ENCODE data around the gene TMEM62.
"Not testable (repeated sequence)": the region's sequence is repeated elsewhere in the genome, so short reads cannot be mapped to it uniquely, and the experiment has no call there.

TMEM62 gene

DNA sequence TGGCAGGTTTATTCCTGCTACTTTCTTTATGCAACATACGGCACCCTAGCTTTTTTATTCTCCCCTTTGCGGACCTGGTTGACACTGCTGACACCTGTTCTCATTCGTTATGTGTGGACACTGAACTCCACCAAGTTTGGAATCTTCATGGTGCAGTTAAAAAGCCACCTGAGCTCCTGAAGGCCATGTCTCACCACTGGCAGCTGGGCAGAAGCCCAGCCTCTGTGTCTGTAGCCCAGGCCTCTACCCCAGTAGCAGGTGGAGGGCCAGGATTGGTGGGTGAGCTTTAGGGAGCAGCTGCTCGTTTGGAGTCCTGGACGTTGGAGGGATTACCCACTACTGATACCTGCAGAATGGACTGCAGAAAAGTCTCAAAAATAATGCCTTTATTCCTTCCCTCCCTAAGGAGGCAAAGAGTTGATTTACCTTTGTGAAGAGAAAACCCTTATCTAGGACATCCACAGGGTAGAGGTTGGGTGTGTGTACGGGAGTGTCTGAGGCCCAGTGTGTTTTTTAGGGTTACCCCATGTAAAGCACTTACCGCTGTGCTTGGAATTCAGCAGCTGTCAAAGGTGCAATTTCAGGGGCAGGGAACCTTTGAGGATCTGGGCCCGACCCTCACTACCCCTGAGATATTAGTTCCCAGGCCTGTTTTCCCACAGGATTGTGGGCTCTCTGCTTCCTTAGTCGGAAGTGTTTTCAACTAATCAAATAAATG, 51.2 kb downstream of the TMEM62 start:
- no peak for DNase-seq

DNA sequence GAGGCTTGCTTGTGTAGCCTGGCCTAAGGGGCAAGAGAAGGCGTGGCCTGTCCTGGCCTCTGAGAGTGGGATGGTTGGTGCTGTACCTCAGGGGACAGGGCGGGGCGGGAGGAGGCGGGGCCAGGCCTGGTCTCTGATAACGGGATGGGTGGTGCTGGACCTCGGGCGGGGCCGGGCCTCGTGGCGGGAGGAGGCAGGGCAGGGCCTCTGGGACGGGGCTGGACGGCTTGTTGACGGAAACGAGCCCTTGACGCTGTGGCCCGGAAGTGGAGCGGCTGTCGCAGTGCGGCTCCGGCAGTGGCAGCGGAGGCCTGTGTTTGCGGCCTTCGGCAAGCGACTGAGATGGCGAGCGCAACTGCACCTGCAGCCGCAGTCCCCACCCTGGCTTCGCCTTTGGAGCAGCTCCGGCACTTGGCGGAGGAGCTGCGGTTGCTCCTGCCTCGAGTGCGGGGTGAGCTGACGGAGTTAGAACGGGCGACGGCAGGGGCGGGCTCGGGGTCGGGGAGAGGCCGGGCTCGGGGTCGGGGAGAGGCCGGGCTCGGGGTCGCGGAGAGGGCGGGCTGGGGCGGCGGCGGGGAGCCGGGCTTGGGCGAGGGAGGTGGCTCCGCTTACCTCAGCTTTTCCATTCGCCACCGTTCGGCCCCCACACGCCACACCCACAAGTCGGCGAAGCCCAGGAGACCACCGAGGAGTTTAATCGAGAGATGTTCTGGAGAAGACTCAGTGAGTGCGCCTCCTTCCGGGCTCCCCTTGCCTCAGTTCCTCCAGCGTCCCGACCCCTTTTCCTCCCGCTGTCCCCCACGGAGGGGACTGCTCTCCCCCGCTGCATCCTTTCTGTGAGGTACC, 52.0 kb downstream of the TMEM62 start, which contains the start of gene CCNDBP1:
Gene CCNDBP1 (plus strand): TSS at position 247 of the 846 bp plus-strand sequence. CDS start 96 bp downstream, at position 343.
- DNase-seq: peak; percentile 88

DNA sequence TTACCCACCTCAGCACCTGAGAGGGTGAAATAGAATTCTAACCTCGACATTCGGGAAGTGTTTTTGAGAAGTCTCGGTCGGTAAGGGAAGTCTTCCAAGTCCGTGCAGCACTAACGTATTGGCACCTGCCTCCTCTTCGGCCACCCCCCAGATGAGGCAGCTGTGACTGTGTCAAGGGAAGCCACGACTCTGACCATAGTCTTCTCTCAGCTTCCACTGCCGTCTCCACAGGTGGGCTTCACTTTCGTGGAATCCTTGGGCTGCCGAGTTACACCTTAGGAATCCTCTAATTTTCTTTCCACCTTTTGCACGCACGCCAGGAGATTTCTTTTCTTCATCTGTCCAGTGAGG, 52.6 kb downstream of the TMEM62 start:
- no peak for DNase-seq

DNA sequence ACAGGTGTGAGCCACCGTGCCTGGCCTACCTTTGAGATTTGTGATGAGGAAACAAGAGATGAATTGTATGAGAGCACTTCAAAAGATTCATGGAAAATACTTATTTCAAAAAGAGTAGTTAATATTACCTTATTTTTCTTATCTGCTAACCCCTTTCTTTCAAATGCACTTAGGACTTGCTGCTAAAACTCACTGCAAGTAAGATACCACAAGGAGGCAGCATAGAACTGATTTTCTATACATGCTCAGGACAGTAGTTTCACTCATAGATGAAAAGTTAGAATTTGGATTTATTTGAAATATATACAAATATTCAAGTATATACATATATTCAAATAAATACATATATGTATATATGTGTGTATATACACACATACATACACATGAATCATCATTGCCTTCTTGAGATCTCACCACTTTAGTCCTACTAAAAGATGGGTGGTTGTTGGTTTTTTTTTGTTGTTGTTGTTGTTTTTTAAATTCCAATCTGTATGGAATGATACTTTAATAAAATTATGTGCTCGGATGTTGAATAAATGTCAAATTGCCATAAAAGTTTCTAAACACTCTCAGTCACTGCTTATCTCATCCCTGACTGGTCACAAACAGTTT, 54.3 kb downstream of the TMEM62 start:
- no peak for DNase-seq

DNA sequence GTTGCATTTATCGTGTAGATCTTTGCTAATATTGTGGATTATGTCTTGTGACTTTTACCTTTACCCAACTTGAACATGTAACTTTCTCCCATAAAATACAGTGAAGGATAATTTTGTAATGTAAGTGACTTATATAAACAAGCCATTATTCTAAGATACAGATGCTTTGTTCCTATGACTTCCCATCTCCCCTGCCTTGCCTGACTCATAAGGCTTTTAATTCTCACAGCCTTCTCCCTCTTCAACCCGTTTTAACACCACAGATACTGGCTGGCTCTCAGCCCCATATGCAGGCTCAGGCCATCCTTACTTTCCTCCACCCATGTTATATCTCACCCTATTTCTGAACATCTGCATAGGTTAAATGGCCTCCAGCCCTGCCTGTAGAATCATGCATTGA, 55.9 kb downstream of the TMEM62 start:
- no peak for DNase-seq

DNA sequence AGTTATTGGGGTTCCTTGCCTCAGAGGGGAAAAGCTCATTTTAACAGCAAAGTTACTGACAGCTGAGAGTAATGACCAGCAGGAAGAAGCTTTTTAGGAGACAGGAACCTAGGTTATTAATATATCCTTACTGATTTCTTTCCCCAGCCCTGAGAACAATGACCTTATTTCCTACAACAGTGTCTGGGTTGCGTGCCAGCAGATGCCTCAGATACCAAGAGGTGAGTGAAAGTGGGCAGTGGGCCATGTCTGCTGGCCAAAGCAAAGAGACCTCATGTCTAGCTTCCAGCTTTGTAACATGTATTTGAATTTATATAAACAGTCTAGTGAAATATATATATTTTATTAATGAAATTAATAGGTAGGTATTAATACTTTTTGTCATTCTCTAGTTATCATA, 56.8 kb downstream of the TMEM62 start:
- DNase-seq: no peak

DNA sequence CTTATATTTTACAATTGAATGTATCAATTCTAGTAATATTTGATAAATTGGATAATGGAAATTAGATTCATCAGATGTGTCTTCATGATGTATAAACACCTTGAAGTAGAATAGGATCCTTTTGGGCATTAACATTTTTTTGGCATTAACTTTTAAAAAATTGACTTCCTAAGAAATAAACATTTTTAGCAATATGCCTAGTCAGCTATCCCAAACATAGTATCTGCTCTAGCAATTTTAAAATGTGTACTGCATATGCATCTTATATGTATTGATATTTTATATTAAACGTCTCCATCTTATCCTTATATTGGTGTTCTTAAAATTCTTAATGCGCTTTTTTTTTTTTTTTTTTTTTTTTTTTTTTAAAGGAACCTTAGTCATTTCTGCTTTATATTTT, 60.3 kb downstream of the TMEM62 start:
- no peak for DNase-seq

DNA sequence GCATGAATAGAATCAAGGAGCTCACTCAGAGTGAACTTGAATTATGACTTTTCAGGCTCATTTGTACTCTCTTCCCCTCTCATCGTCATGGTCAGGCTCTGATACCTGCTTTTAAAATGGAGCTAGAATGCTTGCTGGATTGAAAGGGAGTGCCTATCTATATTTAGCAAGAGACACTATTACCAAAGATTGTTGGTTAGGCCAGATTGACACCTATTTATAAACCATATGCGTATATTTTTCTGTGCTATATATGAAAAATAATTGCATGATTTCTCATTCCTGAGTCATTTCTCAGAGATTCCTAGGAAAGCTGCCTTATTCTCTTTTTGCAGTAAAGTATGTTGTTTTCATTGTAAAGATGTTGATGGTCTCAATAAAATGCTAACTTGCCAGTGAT, 61.4 kb downstream of the TMEM62 start:
- no peak for DNase-seq

DNA sequence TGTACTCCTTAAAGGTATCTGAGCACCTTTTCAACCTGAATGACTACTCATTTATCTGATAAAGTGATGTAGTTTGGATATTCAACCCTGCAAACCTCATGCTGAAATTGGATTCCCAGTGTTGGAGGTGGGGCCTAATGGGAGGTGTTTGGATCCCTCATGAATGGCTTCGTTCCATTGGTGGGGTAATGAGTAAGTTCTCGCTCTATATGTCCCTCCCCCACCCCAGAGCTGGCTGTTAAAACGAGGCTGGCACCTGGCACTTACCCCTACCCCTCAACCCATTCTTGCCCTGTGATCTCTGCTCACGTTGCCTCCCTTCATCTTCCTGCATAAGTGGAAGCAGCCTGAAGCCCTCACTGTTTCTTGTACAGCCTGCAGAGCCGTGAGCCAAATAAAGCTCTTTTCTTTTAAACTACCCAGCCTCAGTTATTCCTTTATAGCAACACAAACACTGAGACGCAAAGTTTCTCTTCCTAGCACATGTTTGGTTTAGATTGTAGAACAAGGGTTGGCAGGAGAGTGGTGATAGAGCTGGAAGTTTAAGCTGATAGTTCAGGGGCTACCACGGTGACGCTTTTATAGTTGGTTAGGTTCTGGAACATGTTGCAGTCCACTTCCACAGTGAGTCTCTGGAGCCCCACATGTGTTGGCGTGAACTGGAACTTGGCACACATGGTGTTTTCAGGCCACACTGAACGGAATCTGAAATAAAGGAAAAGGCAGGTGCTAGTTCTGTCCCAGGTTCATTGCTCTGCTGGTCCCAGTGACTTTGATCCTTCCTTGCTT, 63.6 kb downstream of the TMEM62 start:
- no peak for DNase-seq

DNA sequence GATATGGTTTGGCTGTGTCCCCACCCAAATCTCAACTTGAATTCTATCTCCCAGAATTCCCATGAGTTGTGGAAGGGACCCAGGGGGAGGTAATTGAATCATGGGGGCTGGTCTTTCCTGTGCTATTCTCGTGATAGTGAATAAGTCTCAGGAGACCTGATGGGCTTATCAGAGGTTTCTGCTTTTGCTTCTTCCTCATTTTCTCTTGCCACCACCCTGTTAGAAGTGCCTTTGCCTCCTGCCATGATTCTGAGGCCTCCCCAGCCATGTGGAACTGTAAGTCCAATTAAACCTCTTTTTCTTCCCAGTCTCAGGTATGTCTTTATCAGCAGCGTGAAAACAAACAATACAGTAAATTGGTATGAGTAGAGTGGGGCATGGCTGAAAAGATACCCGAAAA, 64.4 kb downstream of the TMEM62 start:
- not testable (repeated sequence) for DNase-seq

DNA sequence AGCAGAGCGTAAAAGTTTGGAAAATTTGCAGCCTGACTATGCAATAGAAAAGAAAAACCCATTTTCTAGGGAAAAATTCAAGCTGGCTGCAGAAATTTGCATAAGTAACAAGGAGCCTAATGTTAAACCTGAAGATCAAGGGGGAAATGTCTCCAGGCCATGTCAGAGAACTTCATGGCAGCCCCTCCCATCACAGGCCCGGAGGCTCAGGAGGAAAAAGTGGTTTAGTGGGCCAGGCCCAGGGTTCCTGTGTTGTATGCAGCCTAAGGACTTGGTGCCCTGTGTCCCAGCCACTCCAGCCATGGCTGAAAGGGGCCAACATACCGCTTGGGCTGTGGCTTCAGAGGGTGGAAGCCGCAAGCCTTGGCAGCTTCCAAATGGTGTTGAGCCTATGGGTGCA, 65.2 kb downstream of the TMEM62 start:
- DNase-seq: not testable (repeated sequence)

DNA sequence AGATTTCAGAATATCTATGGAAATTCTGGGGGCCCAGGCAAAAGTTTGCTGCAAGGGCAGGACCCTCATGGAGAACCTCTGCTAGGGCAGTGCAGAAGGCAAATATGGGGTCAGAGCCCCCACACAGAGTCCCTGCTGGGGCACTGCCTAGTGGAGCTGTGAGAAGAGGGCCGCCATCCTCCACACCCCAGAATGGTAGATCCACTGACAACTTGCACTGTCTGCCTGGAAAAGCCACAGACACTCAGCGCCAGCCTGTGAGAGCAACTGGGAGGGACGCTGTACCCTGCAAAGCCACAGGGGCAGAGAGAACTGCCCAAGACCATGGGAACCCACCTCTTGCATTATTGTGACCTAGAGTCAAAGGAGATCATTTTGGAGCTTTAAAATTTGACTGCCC, 65.6 kb downstream of the TMEM62 start:
- DNase-seq: no peak

DNA sequence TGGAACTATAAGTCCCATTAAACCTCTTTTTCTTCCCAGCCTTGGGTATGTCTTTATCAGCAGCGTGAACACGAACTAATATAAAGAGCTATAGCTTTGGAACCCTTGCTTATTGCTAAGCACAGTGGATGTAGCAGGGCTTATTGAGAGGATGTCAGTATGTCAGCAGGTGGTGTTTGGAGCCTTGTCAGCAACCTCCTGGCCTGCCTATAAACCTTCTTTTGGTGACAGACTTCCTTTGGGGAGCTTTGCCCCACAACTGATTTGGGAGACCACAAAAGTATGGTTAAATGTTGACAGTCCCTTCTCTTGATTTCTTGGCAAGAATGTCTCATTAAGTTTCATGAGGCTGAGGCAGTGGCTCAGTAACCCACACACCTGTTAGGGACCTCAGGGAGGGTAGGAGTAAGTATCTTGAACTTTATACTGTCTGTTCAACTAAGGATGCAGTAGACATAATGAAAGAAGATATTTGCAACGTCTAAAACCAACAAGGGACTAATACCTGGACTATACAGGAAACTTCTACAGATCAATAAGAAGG, 66.6 kb downstream of the TMEM62 start:
- no peak for DNase-seq

DNA sequence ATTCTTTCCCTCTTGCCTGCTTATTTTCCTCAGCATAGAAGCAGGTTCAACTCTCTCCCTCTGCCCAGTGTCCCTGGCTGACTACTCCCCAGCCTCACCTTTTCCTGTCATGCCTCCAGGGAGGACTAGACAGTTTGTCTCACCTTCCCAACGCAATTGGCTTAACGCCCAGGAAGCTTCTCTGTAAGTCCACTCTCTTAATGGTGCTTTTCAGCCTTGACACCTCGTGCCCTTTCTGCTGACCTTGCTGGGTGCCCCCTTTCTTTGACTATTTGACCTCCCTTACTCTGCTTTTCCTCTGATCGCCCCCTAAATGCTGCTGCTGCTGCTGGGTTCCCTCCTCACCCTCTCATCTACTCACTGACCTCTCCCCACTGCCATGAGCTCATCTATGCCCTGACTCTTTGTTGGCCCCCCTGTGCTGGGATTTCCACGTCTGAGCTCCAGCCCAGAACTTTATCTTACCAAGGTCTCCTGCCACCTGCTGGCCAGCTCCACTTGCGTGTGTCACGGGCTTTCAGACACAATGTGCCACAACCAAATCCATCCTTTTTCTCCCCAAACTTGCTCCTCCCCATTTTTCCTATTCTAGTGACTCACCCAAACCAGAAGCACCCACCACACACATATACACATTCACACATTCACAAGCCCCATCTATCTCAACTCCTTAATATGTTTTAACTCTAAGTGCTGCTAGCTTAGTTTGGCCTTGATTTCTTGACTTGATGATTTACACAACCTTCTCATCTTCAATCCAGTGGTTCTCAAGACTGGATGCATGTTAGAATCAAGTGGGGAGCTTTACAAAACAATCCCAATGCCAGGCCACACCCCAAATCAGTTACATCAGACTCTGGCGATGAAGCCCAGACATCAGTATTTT, 70.9 kb downstream of the TMEM62 start:
- no peak for DNase-seq

DNA sequence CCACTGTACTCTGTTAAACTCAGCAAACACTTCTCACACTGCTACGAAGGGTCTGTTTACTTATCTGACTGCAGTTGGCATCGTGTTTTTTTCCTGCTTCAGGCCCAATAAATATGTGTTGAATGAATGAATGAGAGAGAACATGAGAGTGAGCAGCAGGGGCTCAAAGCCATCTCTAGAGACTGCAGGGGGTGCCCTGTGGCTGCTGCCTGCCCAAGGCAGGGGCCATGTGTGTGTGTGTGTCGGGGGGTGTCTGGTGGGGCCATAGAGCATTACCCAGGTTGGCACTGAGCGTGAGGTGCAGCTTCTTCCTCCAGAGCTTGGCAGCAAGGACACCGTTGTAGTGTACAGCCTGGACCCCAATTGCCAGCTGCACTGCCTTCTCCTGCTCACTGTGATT, 72.7 kb downstream of the TMEM62 start:
- DNase-seq: no peak

DNA sequence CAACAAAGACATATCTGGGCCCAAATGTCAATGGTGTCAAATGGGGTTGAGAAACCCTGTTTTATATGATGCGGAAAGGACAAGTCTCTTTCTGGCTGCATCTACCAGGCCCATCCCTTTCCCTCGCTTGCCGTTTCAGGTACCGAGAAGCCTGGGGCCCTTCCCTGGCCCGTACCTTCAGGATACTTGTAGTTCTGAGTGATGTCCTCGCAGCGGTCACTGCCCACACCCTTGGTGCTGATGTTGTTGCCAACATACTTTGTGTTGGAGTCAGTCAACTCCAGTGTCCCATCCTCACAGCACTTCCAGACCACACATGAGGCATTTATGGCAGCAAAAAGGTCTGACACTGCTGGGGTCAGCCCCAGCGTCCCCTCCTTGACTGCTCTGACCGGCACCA, 73.6 kb downstream of the TMEM62 start:
- no peak for DNase-seq

DNA sequence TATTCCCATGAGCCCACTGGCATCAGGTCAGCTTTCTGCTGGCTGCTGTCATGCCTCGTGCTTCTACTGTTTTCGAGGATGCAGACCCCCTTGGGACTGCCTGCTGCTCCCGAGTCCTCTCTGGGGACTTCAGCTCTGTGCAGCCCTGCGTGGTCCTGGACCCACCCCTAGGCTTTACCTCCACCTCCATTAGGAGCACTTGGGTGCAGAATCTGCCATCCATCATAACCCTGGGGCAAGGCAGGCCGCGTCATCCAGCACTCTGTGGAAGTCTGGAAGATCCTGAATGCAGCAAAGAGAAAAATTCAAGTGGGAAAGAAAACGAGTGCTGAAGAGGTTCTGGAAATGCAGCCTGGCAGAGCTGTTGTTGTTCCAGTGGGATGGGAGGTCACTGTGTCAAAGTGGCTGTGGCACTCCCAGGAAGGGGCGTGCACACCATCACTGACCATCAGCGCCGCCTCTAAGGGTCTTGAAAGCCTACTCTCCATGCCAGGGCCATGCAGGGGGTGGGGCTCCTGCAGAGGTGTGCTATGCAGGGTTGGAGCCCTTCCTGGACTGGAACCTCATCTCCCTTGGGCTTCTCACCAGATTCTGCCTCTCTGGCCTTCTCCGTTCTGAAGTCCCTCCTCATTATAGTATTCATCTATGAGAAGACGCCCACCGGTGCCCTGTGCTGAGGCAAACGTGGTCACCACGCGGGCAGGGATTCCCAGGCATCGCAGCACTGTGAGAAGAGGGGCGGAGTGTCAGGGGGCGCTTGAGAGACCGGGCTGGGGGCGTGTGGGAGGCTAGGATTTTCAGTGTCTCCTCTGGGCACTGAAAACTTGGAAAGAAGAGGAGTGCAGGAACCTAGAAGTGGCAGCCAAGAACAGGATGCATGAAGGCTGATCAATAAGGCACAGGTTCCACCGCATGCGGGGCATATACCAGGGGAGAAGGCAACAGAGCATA, 74.9 kb downstream of the TMEM62 start:
- DNase-seq: no peak

DNA sequence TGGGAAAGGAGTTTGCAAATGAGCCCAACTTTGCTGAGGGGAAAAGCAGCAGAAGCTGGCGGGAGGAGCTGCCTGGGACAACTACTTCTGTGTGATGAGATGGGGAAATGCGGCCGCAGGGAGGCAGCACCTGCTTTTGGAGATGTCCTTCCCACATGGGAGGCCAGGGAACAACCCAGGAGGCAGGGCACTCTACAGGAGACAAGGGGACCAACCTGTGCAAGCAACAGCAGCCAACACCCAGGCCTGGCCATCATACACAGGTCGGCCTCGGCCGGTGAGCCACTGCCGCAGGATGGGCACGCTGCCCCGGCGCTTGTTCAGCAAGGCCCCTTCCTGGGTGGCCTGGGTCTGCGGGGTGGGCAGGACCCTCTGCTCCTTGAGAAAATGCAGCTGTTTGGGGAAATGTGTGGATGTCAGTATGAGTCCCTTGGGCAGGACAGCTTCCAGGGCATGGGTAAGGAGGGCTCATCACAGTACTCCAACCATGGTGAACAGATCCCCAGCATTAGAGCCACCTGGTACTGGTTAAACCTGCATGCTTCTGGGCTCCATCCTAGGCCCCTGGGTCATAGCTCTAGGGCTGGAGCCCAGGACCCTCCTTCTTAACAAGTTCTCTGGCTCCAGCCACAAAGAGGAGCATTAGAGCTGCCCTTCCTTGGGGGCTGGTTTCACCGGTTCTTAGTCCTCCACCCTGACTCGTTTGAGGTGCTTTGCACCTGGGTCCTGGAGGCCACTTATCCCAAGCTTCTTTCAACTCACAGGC, 75.9 kb downstream of the TMEM62 start:
- DNase-seq: no peak

DNA sequence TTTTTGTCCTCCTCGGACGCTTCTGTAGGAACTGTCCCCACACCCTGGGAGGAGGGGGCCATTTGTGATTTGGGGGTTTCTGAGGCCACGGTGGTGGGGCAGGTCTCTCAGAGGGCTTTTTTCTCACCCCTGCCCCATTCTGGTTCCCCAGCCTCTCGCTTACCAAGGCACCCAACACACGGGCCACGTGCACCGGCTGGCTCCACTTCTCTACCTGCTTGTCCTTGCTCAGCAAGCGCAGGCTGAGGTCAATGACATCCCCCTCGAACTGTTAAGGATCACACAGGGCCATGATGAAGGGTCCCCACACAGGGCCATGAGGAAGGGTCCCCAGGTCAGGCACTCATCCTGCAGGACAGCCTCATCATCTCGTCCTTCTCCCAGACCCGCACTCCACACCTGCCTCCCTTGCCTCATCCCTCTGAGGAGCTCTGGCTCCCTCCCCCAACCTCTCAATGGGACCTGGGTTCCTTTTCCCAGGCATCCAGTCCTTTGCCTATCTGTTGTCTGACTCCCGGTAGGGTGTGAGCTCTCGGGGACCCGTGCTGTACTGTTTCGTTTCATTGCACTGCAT, 76.9 kb downstream of the TMEM62 start:
- no peak for DNase-seq
